B cell (primary cell): ENCODE measurements around the gene MAP2K3. TPM values are rescaled to one million over a fixed set of nuclear protein-coding genes. Genes with fewer than 3 reads are reported as not detected.

Source experiments
- ATAC-seq: fragments of 200-7000 bp; cut with Tn5 transposase; one replicate; pipeline ENCODE4 v1.10.0; 2021; ENCODE audit warnings: low read depth, mild to moderate bottlenecking, moderate number of reproducible peaks, moderate library complexity
- CTCF ChIA-PET: fragments of 350-600 bp; sonication (Branson Sonifier 250); formaldehyde crosslinking; loops from one replicate; lab custom pipeline; 2021; ENCODE audit warnings: antibody characterized with exemption, inconsistent platforms; lab: Charles Lee
- POLR2A ChIA-PET: fragments of 350-600 bp; sonication (Branson Sonifier 250); formaldehyde crosslinking; loops from one replicate; lab custom pipeline; 2021; ENCODE audit warnings: antibody characterized with exemption; lab: Charles Lee
- DNase-seq: peaks from one replicate; pipeline ENCODE4 v3.0.0; 2013
- H2AFZ ChIP-seq: 2 replicates; pipeline ENCODE4 v1.6.1; 2012; ENCODE audit warnings: mild to moderate bottlenecking, low read depth, low read length; ENCODE audit not compliant: insufficient read depth, poor library complexity, severe bottlenecking
- H3K27ac ChIP-seq, 2 donors: 1 replicate in 1 of 2; 2 replicates in 1 of 2; pipeline ENCODE4 v1.5.1; 2012 to 2013; ENCODE audit warnings: low read length in 2 of 2, mild to moderate bottlenecking in 2 of 2, moderate library complexity in 1 of 2
- H3K27me3 ChIP-seq, 4 experiments: fragments of 200-600 bp in 1 of 4; sonication (generic) in 1 of 4; replicated peaks in 1 of 4; 1 replicate in 2 of 4; 2 replicates in 2 of 4; pipeline versions ENCODE4 v1.6.1 to v1.7.0; 2013 to 2016; ENCODE audit warnings: low read length in 3 of 4, mild to moderate bottlenecking in 2 of 4, mixed read lengths in 1 of 4, moderate library complexity in 1 of 4; ENCODE audit not compliant: insufficient read depth in 4 of 4, control insufficient read depth in 3 of 4; ENCODE audit errors: control extremely low read depth in 1 of 4
- H3K36me3 ChIP-seq, 2 experiments: replicated peaks in 1 of 2; 1 replicate in 1 of 2; 2 replicates in 1 of 2; pipeline versions ENCODE4 v1.6.1 to v1.7.1; 2013; ENCODE audit warnings: low read length in 1 of 2; ENCODE audit not compliant: insufficient read depth in 2 of 2, control insufficient read depth in 1 of 2; ENCODE audit errors: control extremely low read depth in 1 of 2, extremely low read depth in 1 of 2
- H3K4me1 ChIP-seq, 2 donors: fragments of 200-600 bp in 1 of 2; sonication (generic) in 1 of 2; 1 replicate in 1 of 2; 2 replicates in 1 of 2; pipeline versions ENCODE4 v1.5.1 to v1.6.1; 2013 to 2017; ENCODE audit warnings: low read length in 2 of 2; ENCODE audit not compliant: control insufficient read depth in 2 of 2, insufficient read depth in 2 of 2
- H3K4me2 ChIP-seq: replicated peaks from 2 replicates; pipeline ENCODE3; 2012; ENCODE audit warnings: mild to moderate bottlenecking, low read depth, low read length; ENCODE audit not compliant: poor library complexity, severe bottlenecking
- H3K4me3 ChIP-seq, 5 experiments: fragments of 200-600 bp in 1 of 5; sonication (generic) in 1 of 5; 1 replicate in 3 of 5; 2 replicates in 2 of 5; pipeline versions ENCODE4 v1.5.1 to v1.7.0; 2011 to 2016; ENCODE audit warnings: low read length in 4 of 5, mild to moderate bottlenecking in 4 of 5, low read depth in 2 of 5, control low read depth in 1 of 5, moderate library complexity in 1 of 5; ENCODE audit not compliant: insufficient read depth in 1 of 5; ENCODE audit errors: control extremely low read depth in 1 of 5, extremely low read depth in 1 of 5
- H3K79me2 ChIP-seq: fragments of 200-600 bp; sonication (generic); one replicate; pipeline ENCODE4 v1.6.0; 2016; ENCODE audit warnings: low read length; ENCODE audit not compliant: control insufficient read depth, insufficient read depth
- H3K9ac ChIP-seq: fragments of 200-600 bp; sonication (generic); 2 replicates; pipeline ENCODE4 v1.6.1; 2017; ENCODE audit warnings: mild to moderate bottlenecking, low read length, moderate library complexity
- H3K9me3 ChIP-seq, 3 donors: one replicate each; pipeline versions ENCODE4 v1.6.1 to v1.7.1; 2013; ENCODE audit warnings: low read length in 2 of 3; ENCODE audit not compliant: control insufficient read depth in 2 of 3, insufficient read depth in 1 of 3; ENCODE audit errors: control extremely low read depth in 1 of 3
- H4K20me1 ChIP-seq: 2 replicates; pipeline ENCODE4 v1.6.0; 2012; ENCODE audit warnings: mild to moderate bottlenecking, low read length; ENCODE audit not compliant: insufficient read depth, control insufficient read depth, poor library complexity, severe bottlenecking
- H3K27ac Mint-ChIP-seq: one replicate; pipeline ENCODE4 v1.8.0; 2021; ENCODE audit warnings: mixed read lengths
- H3K27me3 Mint-ChIP-seq: one replicate; pipeline ENCODE4 v1.8.0; 2021; ENCODE audit warnings: mixed read lengths
- H3K4me1 Mint-ChIP-seq: one replicate; pipeline ENCODE4 v1.8.0; 2021; ENCODE audit warnings: mixed read lengths
- H3K4me3 Mint-ChIP-seq: one replicate; pipeline ENCODE4 v1.8.0; 2021; ENCODE audit warnings: mixed read lengths
- H3K9me3 Mint-ChIP-seq: one replicate; pipeline ENCODE4 v1.8.0; 2022; ENCODE audit warnings: mixed read lengths; ENCODE audit not compliant: insufficient read depth
- EZH2 ChIP-seq: IDR thresholded peaks from 2 replicates; pipeline ENCODE4 v1.6.1; 2012; ENCODE audit warnings: borderline replicate concordance, low read depth, mild to moderate bottlenecking, moderate library complexity, low read length; ENCODE audit not compliant: insufficient read depth, poor library complexity, severe bottlenecking
- WGBS: methylation state at CpG from one replicate; pipeline ENCODE4 v1.1.5; 2013; ENCODE audit warnings: missing lambda C conversion rate; ENCODE audit not compliant: insufficient coverage; 5-methylcytosine and 5-hydroxymethylcytosine counted together
- intact Hi-C: fragments of 100-400 bp; cut with micrococcal nuclease; formaldehyde crosslinking; loops from one replicate; pipeline ENCODE4 v1.10.0; 2022
- polyA plus RNA-seq: library from polyadenylated mRNA; depleted of rRNA; stranded (reverse); fragments of >200 nt; gene quantifications from 2 replicates; pipeline ENCODE4 v1.2.3, GENCODE V29; 2012
- total RNA-seq, 2 donors: library from RNA; stranded (reverse); fragments of 120-200 nt in 1 of 2; gene quantifications; 1 replicate in 1 of 2; 2 replicates in 1 of 2; pipeline versions ENCODE4 v1.2.3 to v1.2.4, GENCODE V29; 2013 to 2022
- TF ChIP-seq, protein P1 (sequence below): fragments of 200-600 bp; IDR thresholded peaks from one replicate; pipeline ENCODE4 v1.8.0; 2022; ENCODE audit warnings: antibody characterized with exemption, mild to moderate bottlenecking

Gene MAP2K3
- total and polyA plus RNA-seq, 2 donors (not counting 1 experiment from before 2014, with no cell fraction given) = 61.0 to 118 TPM

- peaks cover 22% of the 10 kb centered on the region for H3K4me1 Mint-ChIP-seq
- no peaks in the 10 kb centered on the region for H3K27me3 ChIP-seq
- no peaks in the 10 kb centered on the region for H3K79me2 ChIP-seq
- intact Hi-C loops = no loop called here
- H3K9ac ChIP-seq = peak overlapping the region; percentile 29
- H3K9me3 Mint-ChIP-seq = no peaks in the 10 kb centered on the region
- WGBS = 80% methylated on average over 2 of the region's 7 CpGs
- ChIA-PET CTCF (interaction anchor here (1.7 to 1.8 kb wide), 2 partner anchors 8 to 245 kb away, joined by 4 to 7 read pairs; no protein-coding TSS in a partner anchor), POLR2A (interaction anchor here (0.8 to 1.3 kb wide), 2 partner anchors 8 to 19 kb away, joined by 4 to 7 read pairs; no protein-coding TSS in a partner anchor)
- DNase-seq (no peak), ATAC-seq (no peak)
- no peaks in the 10 kb centered on the region for H4K20me1 ChIP-seq
- H3K4me3 ChIP-seq = no peak overlapping the region
- H3K4me1 ChIP-seq = peaks cover 12 to 20% of the 10 kb centered on the region in 2 donors
- peak overlapping the region; percentile 60 to 65 for H3K27ac ChIP-seq
- peak overlapping the region; percentile 26 for H3K4me3 Mint-ChIP-seq
- peak overlapping the region; percentile 49 for H3K4me2 ChIP-seq
- no peaks in the 10 kb centered on the region for H3K9me3 ChIP-seq
- H3K27ac Mint-ChIP-seq = peak overlapping the region; percentile 79
- H3K36me3 ChIP-seq = no peaks in the 10 kb centered on the region
- peaks cover 3% of the 10 kb centered on the region for H3K27me3 Mint-ChIP-seq
- no peak for TF ChIP-seq EZH2
- TF ChIP-seq, protein P1, sequence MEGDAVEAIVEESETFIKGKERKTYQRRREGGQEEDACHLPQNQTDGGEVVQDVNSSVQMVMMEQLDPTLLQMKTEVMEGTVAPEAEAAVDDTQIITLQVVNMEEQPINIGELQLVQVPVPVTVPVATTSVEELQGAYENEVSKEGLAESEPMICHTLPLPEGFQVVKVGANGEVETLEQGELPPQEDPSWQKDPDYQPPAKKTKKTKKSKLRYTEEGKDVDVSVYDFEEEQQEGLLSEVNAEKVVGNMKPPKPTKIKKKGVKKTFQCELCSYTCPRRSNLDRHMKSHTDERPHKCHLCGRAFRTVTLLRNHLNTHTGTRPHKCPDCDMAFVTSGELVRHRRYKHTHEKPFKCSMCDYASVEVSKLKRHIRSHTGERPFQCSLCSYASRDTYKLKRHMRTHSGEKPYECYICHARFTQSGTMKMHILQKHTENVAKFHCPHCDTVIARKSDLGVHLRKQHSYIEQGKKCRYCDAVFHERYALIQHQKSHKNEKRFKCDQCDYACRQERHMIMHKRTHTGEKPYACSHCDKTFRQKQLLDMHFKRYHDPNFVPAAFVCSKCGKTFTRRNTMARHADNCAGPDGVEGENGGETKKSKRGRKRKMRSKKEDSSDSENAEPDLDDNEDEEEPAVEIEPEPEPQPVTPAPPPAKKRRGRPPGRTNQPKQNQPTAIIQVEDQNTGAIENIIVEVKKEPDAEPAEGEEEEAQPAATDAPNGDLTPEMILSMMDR = no peak
- H2AFZ ChIP-seq = peak overlapping the region; percentile 54
Observed at GRCh38 chr17:21268596-21269188, 15.8 kb upstream of the MAP2K3 start.

- Histone ChIP-seq H3K27me3 (no peaks in the 10 kb centered on the region), H3K4me1 (peaks cover 12 to 20% of the 10 kb centered on the region in 2 donors), H3K4me3 (no peak overlapping the region), H4K20me1 (no peaks in the 10 kb centered on the region), H3K9ac (no peak overlapping the region), H3K36me3 (no peaks in the 10 kb centered on the region), H3K27ac (no peak overlapping the region), H3K4me2 (no peak overlapping the region), H2AFZ (no peak overlapping the region), H3K9me3 (no peaks in the 10 kb centered on the region), H3K79me2 (no peaks in the 10 kb centered on the region)
- H3K27me3 Mint-ChIP-seq = peaks cover 3% of the 10 kb centered on the region
- POLR2A ChIA-PET = interaction anchor here (0.7 to 0.9 kb wide), 2 partner anchors 11 to 148 kb away, joined by 4 read pairs; no protein-coding TSS in a partner anchor
- CTCF ChIA-PET = interaction anchor here (1.2 to 1.8 kb wide), 3 partner anchors 7 to 246 kb away, joined by 3 to 7 read pairs (median 4); no protein-coding TSS in a partner anchor
- intact Hi-C loops = no loop called here
- H3K9me3 Mint-ChIP-seq = no peaks in the 10 kb centered on the region
- H3K27ac Mint-ChIP-seq = peak overlapping the region; percentile 50
- ATAC-seq (no peak), DNase-seq (no peak)
- H3K4me3 Mint-ChIP-seq = no peak overlapping the region
- H3K4me1 Mint-ChIP-seq = peaks cover 22% of the 10 kb centered on the region
- 72% methylated on average over 4 of the region's 8 CpGs for WGBS
- TF ChIP-seq, protein P1 = no peak
- TF ChIP-seq EZH2 = no peak
Observed at GRCh38 chr17:21269394-21269793, 15.1 kb upstream of the MAP2K3 start.
